Right lobe of liver (tissue), 6 donors: Measurements from ENCODE around the gene SLIRP. TPM values are rescaled to one million over a fixed set of nuclear protein-coding genes. Genes with fewer than 3 reads are reported as not detected.

Experiments
- ATAC-seq, 4 donors: fragments of 200-7000 bp; cut with Tn5 transposase; one replicate each; pipeline ENCODE4 v1.9.1; 2020; ENCODE audit warnings: mild to moderate bottlenecking in 4 of 4, moderate library complexity in 4 of 4
- DNase-seq, 3 donors: peaks; one replicate each; pipeline ENCODE4 v3.0.0-alpha.2; 2020
- H3K27ac ChIP-seq, 3 donors: fragments of 200-600 bp; one replicate each; pipeline ENCODE4 v1.8.0; 2022
- H3K27me3 ChIP-seq, 2 donors: fragments of 200-600 bp; one replicate each; pipeline ENCODE4 v1.8.0; 2022
- H3K36me3 ChIP-seq, 4 donors: fragments of 200-600 bp; sonication (generic) in 1 of 4; one replicate each; pipeline versions ENCODE4 v1.5.1 to v1.8.0; 2017 to 2022; ENCODE audit warnings: control low read depth in 1 of 4
- H3K4me1 ChIP-seq, 4 donors: fragments of 200-600 bp; sonication (generic) in 1 of 4; one replicate each; pipeline versions ENCODE4 v1.5.1 to v1.8.0; 2017 to 2022; ENCODE audit warnings: control low read depth in 1 of 4
- H3K4me3 ChIP-seq, 3 donors: fragments of 200-600 bp; one replicate each; pipeline ENCODE4 v1.8.0; 2022
- H3K9me3 ChIP-seq, 4 donors: fragments of 200-600 bp; sonication (generic) in 1 of 4; one replicate each; pipeline versions ENCODE4 v1.5.1 to v1.8.0; 2017 to 2022; ENCODE audit warnings: control low read depth in 1 of 4
- CTCF ChIP-seq, 4 donors: fragments of 200-600 bp in 3 of 4; fragments of 450-650 bp in 1 of 4; IDR thresholded peaks; one replicate each; pipeline versions ENCODE4 v1.5.1 to v1.8.0; 2016 to 2022; ENCODE audit warnings: antibody characterized with exemption in 4 of 4, mild to moderate bottlenecking in 2 of 4
- POLR2A ChIP-seq: fragments of 450-650 bp; IDR thresholded peaks from one replicate; pipeline ENCODE4 v1.6.1; 2017; ENCODE audit warnings: antibody characterized with exemption, mild to moderate bottlenecking
- WGBS: methylation state at CpG from one replicate; pipeline ENCODE4 v1.1.6; 2018; ENCODE audit warnings: low coverage, low lambda C conversion rate; ENCODE audit not compliant: insufficient coverage; ENCODE audit errors: missing lambda C conversion rate; 5-methylcytosine and 5-hydroxymethylcytosine counted together
- intact Hi-C, 2 donors: fragments of 100-400 bp; cut with DNase I; formaldehyde crosslinking; loops; one replicate each; pipeline versions ENCODE4 v1.11.2 to v1.14.1; 2022
- total RNA-seq, 6 experiments: library from RNA; depleted of rRNA in 2 of 6; stranded (reverse); fragments of >200 nt in 2 of 6; fragmentation: NEBNext Ultra II Directional in 3 of 6; extraction: Animal tissue kit (Norgen Biotek cat#: 25700) in 3 of 6; gene quantifications; one replicate each; pipeline versions ENCODE4 v1.1.0 to v1.2.4, GENCODE V29; 2016 to 2023
- donor health status: DM: no; HTN: yes; CAD: no.
- donor health status: DM: no; HTN: no; CAD: no.
- donor health status: DM: no; HTN: no; CAD: no.
- donor health status: DM: no; HTN: yes; CAD: no.
- donor health status: DM: no; HTN: yes; CAD: no.

Gene SLIRP
- total RNA-seq, 6 experiments from 2014 or later = 51.3 to 214 (median 60.6) TPM

- Histone ChIP-seq H3K27ac (no peak overlapping the region), H3K36me3 (no peaks in the 10 kb centered on the region), H3K4me3 (no peak overlapping the region), H3K9me3 (no peaks in the 10 kb centered on the region), H3K4me1 (no peaks in the 10 kb centered on the region), H3K27me3 (no peaks in the 10 kb centered on the region)
- peak in 2 of 4 donors; percentile 18 to 37 for ATAC-seq
- TF ChIP-seq CTCF (IDR thresholded peaks at IDR 0.05) (no peak), POLR2A (no peak)
- no peak for DNase-seq
- intact Hi-C loops = no loop called here
Observed at GRCh38 chr14:77667331-77667730, 40.6 kb upstream of the SLIRP start.

- Histone ChIP-seq H3K27ac (no peak overlapping the region), H3K36me3 (peaks cover 0 to 25% (median 7%) of the 10 kb centered on the region in 4 donors), H3K4me1 (no peaks in the 10 kb centered on the region), H3K27me3 (no peaks in the 10 kb centered on the region), H3K9me3 (no peaks in the 10 kb centered on the region), H3K4me3 (no peak overlapping the region)
- ATAC-seq (no peak), DNase-seq (no peak)
- TF ChIP-seq CTCF (IDR thresholded peaks at IDR 0.05) (no peak), POLR2A (no peak)
- intact Hi-C loops = no loop called here
Observed at GRCh38 chr14:77673193-77673592, 34.7 kb upstream of the SLIRP start.

GRCh38 chr14:77674931-77675330, 33.0 kb upstream of the SLIRP start:
- ATAC-seq = no peak
- DNase-seq = no peak
- WGBS = 89% methylated on average over 8 of the region's 8 CpGs
- intact Hi-C loops = no loop called here
- H3K36me3 ChIP-seq = peaks cover 0 to 39% (median 11%) of the 10 kb centered on the region in 4 donors
- TF ChIP-seq CTCF (IDR thresholded peaks at IDR 0.05) (no peak), POLR2A (no peak)
- H3K4me1 ChIP-seq = no peaks in the 10 kb centered on the region
- H3K9me3 ChIP-seq = no peaks in the 10 kb centered on the region
- no peak overlapping the region for H3K4me3 ChIP-seq
- no peak overlapping the region for H3K27ac ChIP-seq
- H3K27me3 ChIP-seq = no peaks in the 10 kb centered on the region

GRCh38 chr14:77681196-77682157, 26.4 kb upstream of the SLIRP start:
- Histone ChIP-seq H3K27ac (no peak overlapping the region), H3K27me3 (no peaks in the 10 kb centered on the region), H3K36me3 (peaks cover 0 to 24% (median 4%) of the 10 kb centered on the region in 4 donors), H3K4me3 (no peak overlapping the region), H3K4me1 (no peaks in the 10 kb centered on the region), H3K9me3 (no peaks in the 10 kb centered on the region)
- ATAC-seq (peak in 1 of 4 donors; percentile 40), DNase-seq (no peak)
- intact Hi-C loops = no loop called here
- no peak for TF ChIP-seq CTCF (IDR thresholded peaks at IDR 0.05)
- TF ChIP-seq POLR2A = no peak
- WGBS = 70% methylated on average over 6 of the region's 7 CpGs
